ENCODE results near the gene ESR1.
"Not testable (repeated sequence)": the region's sequence is repeated elsewhere in the genome, so short reads cannot be mapped to it uniquely, and the experiment has no call there.

Gene ESR1

DNA sequence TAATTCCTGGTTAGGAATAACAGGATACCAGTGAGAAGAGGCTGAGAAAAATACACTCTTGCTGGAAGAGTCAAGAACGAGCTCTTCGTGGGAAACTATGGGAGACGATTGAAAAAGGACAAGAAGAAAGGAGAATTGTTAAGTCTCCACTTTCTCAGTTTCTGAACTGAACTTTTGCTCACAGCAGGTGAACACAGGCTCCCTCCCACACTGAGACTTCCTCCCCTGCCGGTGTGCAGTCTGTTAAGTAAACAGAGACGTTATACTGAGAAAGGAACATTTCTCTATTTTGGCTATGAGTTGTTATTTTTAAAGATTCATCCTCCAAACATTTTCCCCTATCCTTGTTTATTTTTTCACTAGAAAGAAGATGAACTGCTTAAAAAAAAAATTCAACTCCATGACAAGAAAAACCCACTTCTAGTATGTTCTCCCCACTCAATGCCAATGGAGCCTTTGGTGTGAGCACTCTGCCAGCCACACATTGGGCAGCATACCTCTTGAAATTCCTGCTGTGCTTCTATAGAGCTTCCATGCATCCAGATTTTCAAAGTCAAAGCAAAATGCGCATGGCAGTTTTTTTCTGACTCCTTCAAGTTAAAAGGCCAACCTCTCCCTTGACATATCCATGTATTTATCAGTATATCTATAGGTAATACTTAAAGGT, 250.5 kb downstream of the ESR1 start:
- no peak for DNase-seq

GRCh38 chr6:152059909-152060308, 252.4 kb downstream of the ESR1 start:
- DNase-seq: no peak

GRCh38 chr6:152062476-152062875, 255.0 kb downstream of the ESR1 start:
- DNase-seq: no peak

DNA sequence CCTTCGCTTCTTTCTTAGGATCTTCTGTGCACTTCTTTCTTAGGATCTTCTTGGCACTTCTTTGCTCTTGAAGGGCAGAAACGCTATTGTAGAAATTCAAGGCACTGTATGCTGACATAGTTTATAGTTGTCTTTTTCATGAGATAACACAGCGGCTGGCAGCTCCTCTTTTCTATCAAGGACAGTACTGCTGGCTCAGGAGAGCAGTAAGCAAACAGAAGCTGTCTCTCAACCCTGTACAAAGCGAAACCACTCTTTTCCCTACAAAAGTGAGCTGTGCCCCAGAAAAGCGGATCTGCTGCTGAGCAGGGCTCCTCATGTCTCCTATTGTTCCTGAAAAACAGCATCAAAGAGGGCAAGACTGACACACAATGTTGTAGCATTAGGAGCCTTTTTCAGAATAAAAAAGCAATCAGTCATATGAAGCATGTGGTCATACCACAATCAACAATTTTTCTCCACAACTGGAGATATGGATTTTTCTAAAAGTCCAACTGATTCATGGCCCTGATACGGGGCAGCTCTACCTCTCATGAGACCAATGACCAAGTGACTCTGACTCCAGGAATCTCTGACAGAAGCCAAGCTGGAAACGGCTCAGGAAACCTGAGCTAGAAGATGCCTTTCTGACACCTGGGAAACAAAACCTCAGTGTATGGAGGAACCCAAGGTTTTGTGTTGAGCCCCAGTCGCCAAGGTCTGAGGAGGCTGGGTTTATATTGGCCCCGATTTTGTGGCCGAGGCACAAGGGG, 255.9 kb downstream of the ESR1 start:
- no peak for DNase-seq

GRCh38 chr6:152068622-152069261, 261.3 kb downstream of the ESR1 start:
- DNase-seq: no peak

DNA sequence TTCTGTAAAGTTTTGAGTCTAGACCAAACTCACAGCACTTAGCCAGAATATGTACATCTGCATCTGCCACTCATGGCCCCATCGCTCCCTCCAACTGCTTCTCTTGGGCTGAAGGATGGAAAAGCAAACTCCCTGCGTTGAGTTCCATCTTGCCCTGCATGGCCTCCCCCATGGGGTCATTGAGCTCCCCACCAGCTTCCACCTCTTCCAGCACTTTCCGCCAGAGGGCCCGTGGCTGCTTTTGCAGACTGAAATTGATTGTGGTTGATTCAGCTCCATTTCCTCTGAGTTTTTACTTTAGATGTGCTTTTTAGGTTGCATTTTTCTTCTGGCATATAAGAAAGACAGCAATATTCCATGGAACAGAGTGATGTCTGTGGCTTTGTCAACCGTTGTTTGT, 263.1 kb downstream of the ESR1 start:
- no peak for DNase-seq

- no peak for DNase-seq
Observed at GRCh38 chr6:152071318-152071717, 263.8 kb downstream of the ESR1 start.

GRCh38 chr6:152071843-152072242, 264.4 kb downstream of the ESR1 start:
- DNase-seq: no peak

GRCh38 chr6:152076242-152076641, 268.8 kb downstream of the ESR1 start:
- not testable (repeated sequence) for DNase-seq

DNA sequence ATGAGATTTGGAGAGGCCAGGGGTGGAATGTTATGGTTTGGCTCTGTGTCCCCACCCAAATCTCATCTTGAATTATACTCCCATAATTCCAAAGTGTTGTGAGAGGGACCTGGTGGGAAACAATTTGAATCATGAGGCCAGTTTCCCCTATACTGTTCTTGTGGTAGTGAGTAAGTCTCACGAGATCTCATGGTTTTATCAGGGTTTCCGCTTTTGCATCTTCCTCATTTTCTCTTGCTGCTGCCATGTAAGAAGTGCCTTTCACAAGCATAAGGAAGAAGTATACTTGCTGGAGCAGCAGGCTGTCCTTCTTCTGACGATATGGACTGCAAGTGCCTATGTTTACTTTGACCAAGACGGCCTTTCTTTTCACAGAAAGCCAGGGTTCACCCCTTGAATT, 270.5 kb downstream of the ESR1 start:
- no peak for DNase-seq

DNA sequence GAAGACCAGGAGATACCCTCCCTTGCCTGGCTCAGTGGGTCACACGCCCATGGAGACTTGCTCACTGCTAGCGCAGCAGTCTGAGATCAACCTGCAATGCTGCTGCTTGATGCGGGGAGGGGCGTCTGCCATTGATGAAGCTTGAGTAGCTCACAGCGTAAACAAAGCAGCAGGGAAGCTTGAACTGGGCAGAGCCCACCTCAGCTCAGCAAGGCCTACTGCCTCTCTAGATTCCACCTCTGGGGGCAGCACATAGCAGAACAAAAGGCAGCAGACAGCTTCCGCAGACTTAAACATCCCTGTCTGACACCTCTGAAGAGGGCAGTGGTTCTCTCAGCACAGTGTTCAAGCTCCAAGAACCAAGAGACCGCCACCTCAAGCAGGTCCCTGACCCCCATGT, 271.3 kb downstream of the ESR1 start:
- DNase-seq: no peak

- DNase-seq: no peak
Observed at GRCh38 chr6:152085451-152085921, 278.0 kb downstream of the ESR1 start.

DNA sequence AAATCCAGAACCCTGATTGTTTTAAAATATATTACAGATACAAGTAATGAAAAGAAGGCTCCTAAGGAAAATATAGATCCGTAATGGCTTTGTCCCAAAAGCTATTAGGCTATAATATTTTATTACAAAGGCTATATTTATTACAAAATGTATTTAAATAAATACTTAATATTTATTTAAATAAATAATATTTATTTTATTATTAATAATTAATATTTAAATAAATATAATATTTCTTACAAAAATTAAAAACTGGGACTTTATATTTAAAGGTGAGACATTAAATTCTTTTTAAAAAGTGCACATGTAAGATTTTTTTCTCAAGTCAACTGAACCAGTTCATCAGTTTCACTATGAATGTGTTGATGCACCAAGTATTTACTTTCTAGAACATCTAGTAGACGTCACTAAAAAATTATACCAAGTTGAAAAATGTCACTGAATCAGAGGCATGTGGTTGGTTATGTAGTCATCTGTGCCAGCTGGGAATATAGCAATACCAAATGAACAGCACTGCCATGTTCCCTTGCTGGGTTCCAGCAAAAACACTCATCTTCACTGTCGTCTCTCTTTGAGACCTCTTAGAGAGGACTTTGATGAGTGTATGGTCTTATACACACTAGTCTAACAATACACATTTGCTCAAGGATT, 278.9 kb downstream of the ESR1 start:
- no peak for DNase-seq

- no peak for DNase-seq
Observed at GRCh38 chr6:152087096-152087495, 279.6 kb downstream of the ESR1 start.

- DNase-seq: no peak
Observed at GRCh38 chr6:152087701-152088100, 280.2 kb downstream of the ESR1 start.

DNA sequence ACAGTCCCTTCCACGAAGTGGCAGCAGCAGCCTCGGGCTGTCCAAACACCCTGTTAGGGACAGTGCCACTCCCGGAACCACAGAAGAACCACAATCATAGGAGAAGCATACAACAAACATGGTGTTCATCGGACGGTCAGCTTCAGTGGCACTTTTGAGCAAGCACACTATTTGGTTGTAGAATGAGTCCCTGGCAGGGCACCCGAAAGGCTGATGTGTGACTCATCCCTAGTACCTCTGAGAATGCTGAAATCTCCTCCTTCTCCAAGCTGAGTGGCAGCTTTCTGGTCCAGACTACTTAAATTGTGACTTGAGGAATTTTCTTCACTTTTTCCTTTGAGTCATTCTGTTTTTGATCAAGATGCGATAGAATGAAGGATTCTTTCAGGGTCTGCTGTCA, 282.5 kb downstream of the ESR1 start:
- no peak for DNase-seq

DNA sequence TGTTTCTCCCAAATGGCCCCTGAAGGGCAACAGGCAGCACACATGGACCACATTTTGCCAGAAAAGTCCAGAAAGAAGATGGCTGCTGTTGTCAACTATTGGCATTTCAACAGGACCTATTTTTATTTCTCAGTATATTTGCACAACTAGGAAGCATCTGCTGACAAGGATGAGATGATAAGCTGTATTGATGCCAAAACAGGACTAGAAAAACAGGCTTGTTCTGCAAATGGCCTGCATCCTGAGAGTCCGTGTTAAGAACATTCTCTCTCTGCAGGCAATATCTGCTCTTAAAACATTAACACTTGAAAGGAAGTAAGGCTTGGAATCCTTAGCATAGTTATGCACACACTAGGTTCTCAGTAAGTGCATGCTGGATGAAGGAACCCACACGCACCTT, 283.7 kb downstream of the ESR1 start:
- DNase-seq: no peak

DNA sequence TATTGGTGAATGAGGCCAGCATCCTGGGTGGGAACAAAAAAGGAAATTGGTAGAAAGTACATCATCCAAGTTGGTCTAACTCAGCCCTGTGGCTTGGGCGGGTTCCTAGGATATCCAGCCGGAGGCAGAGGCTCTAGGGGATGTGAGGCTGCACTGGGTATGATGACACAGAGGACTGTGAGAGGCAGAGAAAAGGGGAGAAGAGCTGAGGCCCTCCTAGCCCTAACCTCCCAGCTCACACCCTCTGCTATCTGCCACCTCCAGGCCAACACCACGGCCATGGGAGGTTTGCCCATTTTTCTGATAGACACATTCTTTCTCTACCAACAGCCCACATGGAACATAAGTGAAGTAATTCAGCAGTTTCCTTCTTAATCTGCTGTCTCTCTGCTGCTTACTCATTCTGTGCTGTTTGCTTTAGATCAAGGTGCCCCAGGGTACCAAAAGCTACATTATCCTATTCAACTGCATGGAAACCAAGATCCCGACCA, 284.4 kb downstream of the ESR1 start:
- no peak for DNase-seq

- DNase-seq: no peak
Observed at GRCh38 chr6:152093711-152094110, 286.2 kb downstream of the ESR1 start.

- DNase-seq: no peak
Observed at GRCh38 chr6:152094276-152094675, 286.8 kb downstream of the ESR1 start.

DNA sequence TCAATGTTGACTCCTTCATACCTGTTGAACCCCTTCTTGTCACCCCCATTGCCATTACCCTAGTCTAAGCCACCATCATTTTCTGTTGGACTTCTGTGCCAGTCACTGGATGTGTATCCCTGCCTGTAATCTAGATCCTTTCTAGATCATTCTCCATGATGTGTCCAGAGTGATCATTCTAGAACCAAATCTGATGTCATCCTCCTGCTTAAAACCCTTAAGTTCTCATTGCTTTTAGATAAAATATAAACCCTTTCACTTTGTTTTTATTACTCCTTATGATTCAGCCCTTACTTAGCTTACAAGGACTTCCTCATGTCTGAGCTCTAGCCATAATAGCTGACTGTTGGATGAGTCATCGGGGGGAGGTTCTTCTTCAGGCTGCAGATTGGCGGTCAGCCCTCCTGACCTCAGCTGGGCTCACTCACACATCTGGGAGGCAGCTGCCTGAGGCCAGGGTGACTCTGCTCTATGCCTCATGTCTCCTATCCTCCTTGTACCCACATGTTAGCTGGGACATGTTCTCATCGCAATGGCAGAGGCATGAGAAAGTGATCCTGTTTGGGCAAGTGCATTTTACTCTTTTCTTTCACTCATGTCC, 287.6 kb downstream of the ESR1 start:
- DNase-seq: no peak

DNA sequence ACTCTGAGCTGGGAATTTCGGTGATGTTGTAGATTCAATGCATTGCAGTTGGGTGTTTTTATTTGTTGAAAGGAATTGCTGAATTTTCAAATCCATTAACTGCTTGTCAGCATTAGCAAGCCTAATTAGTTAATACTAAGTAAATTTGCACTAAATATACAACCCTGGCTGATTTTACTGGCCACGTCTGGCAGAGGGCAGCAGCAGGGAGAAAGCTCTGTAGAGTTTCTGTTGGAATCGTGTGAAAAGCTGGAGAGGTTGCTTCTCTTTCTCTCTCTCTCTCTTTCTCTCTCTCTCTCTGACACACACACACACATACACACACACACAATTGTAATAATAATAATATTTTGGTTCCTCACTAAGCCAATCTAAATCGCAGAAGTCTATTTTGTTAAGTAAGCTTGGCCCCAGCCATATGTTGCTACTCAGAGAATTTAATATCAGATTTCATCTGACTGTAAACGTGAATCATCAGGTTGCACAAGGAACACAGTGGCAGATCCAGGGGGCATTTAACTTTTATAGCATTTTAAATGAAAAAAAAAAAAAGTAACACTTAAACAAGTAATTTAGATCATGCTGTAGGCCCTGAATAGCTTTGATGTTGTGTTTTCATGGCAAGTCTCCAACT, 289.5 kb downstream of the ESR1 start:
- DNase-seq: no peak

All from activated T-cell treated with anti-CD3 and anti-CD28 coated beads, Interleukin-2, amount 50 U/mL, for 1 hour (primary cell).